Measurements from ENCODE around the gene SEMA4B. TPM values are rescaled to one million over a fixed set of nuclear protein-coding genes. Genes with fewer than 3 reads are reported as not detected.

SEMA4B gene
- total and polyA plus RNA-seq, 10 donors = 16.4 to 90.0 (median 74.0) TPM

GRCh38 chr15:90221246-90221900, 20.2 kb downstream of the SEMA4B start:
- H3K4me1 ChIP-seq = peaks cover 5 to 76% (median 46%) of the 10 kb centered on the region in 6 donors
- no peak for DNase-seq
- H3K9me3 ChIP-seq = no peaks in the 10 kb centered on the region
- no peaks in the 10 kb centered on the region for H3K27me3 ChIP-seq (replicated peaks in 1 of 7)
- intact Hi-C loops (cut with DNase I; ENCODE audit: low total_unique reads) = no loop called here
- 60 to 82% (median 70%) methylated on average over 5 to 14 of the region's 14 CpGs for WGBS, 5 donors
- TF ChIP-seq POLR2A (IDR thresholded peaks at IDR 0.05) (no peak), POLR2AphosphoS5 (IDR thresholded peaks at IDR 0.05) (peak; percentile 22 to 44 (median 37))
- TF ChIP-seq, protein P1, sequence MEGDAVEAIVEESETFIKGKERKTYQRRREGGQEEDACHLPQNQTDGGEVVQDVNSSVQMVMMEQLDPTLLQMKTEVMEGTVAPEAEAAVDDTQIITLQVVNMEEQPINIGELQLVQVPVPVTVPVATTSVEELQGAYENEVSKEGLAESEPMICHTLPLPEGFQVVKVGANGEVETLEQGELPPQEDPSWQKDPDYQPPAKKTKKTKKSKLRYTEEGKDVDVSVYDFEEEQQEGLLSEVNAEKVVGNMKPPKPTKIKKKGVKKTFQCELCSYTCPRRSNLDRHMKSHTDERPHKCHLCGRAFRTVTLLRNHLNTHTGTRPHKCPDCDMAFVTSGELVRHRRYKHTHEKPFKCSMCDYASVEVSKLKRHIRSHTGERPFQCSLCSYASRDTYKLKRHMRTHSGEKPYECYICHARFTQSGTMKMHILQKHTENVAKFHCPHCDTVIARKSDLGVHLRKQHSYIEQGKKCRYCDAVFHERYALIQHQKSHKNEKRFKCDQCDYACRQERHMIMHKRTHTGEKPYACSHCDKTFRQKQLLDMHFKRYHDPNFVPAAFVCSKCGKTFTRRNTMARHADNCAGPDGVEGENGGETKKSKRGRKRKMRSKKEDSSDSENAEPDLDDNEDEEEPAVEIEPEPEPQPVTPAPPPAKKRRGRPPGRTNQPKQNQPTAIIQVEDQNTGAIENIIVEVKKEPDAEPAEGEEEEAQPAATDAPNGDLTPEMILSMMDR (IDR thresholded peaks at IDR 0.05 in 8 of 11, conservative IDR thresholded peaks at IDR 0.05 in 3 of 11) = peak in 10 of 11 experiments; percentile 9 to 73 (median 61)
- H3K36me3 ChIP-seq = peaks cover 2 to 100% (median 53%) of the 10 kb centered on the region in 6 donors
- peak overlapping the region in 3 of 8 donors; percentile 15 to 60 (median 48) for H3K27ac ChIP-seq
- no peak overlapping the region for H3K4me3 ChIP-seq

DNA sequence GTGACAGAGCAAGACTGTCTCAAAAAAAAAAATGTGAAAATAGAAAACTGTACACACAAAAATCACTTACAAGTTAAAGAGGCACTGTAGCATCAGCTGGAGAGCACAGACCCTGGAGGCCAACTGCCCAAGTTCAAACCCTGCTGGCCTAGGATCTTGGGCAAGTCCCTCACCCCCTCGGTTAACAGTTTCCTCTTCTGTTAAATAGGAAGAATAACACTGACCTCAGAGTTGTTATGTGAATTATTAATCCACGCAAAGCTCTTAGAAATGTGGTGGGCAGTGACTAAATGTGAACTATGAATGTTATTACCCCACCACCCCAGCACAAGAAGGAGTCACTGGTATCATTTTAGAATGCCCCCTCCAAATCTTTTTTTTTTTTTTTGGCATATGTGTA, 21.4 kb downstream of the SEMA4B start:
- no peaks in the 10 kb centered on the region for H3K9me3 ChIP-seq
- no peak overlapping the region for H3K27ac ChIP-seq
- H3K4me1 ChIP-seq = peaks cover 5 to 64% (median 43%) of the 10 kb centered on the region in 6 donors
- H3K36me3 ChIP-seq = peaks cover 2 to 100% (median 64%) of the 10 kb centered on the region in 6 donors
- DNase-seq = no peak
- intact Hi-C loops (cut with DNase I; ENCODE audit: low total_unique reads) = no loop called here
- no peak overlapping the region for H3K4me3 ChIP-seq
- 52 to 76% (median 62%) methylated on average over 2 of the region's 2 CpGs for WGBS, 5 donors
- no peaks in the 10 kb centered on the region for H3K27me3 ChIP-seq (replicated peaks in 1 of 7)
- TF ChIP-seq POLR2AphosphoS5 (IDR thresholded peaks at IDR 0.05) = no peak
- TF ChIP-seq, protein P1 (IDR thresholded peaks at IDR 0.05 in 8 of 11, conservative IDR thresholded peaks at IDR 0.05 in 3 of 11) = no peak
- no peak for TF ChIP-seq POLR2A (IDR thresholded peaks at IDR 0.05)

GRCh38 chr15:90223441-90224165, 22.5 kb downstream of the SEMA4B start:
- Histone ChIP-seq H3K27me3 (replicated peaks in 1 of 7) (no peaks in the 10 kb centered on the region), H3K27ac (peak overlapping the region in 3 of 8 donors; percentile 11 to 16 (median 15)), H3K9me3 (no peaks in the 10 kb centered on the region), H3K4me1 (peaks cover 5 to 55% (median 36%) of the 10 kb centered on the region in 6 donors), H3K4me3 (no peak overlapping the region), H3K36me3 (peaks cover 9 to 100% (median 65%) of the 10 kb centered on the region in 6 donors)
- intact Hi-C loops (cut with DNase I; ENCODE audit: low total_unique reads) = no loop called here
- 85 to 97% (median 91%) methylated on average over 21 to 22 of the region's 22 CpGs for WGBS, 5 donors
- DNase-seq = no peak
- TF ChIP-seq POLR2AphosphoS5 (IDR thresholded peaks at IDR 0.05) (peak in 1 of 3 donors; percentile 60), POLR2A (IDR thresholded peaks at IDR 0.05) (no peak)
- TF ChIP-seq, protein P1 (IDR thresholded peaks at IDR 0.05 in 8 of 11, conservative IDR thresholded peaks at IDR 0.05 in 3 of 11) = no peak

GRCh38 chr15:90225047-90225446, 23.9 kb downstream of the SEMA4B start:
- no peaks in the 10 kb centered on the region for H3K9me3 ChIP-seq
- intact Hi-C loops (cut with DNase I; ENCODE audit: low total_unique reads) = no loop called here
- TF ChIP-seq POLR2AphosphoS5 (IDR thresholded peaks at IDR 0.05) (peak in 1 of 3 donors; percentile 40), POLR2A (IDR thresholded peaks at IDR 0.05) (no peak)
- no peak overlapping the region for H3K4me3 ChIP-seq
- H3K4me1 ChIP-seq = peaks cover 6 to 55% (median 34%) of the 10 kb centered on the region in 6 donors
- H3K27me3 ChIP-seq (replicated peaks in 1 of 7) = no peaks in the 10 kb centered on the region
- no peak for DNase-seq
- H3K27ac ChIP-seq = peak overlapping the region in 1 of 8 donors; percentile 16
- H3K36me3 ChIP-seq = peaks cover 9 to 100% (median 79%) of the 10 kb centered on the region in 6 donors
- 74 to 94% (median 87%) methylated on average over 4 to 17 of the region's 17 CpGs for WGBS, 5 donors
